Measurements from ENCODE around the gene PRELID3B.

DNA sequence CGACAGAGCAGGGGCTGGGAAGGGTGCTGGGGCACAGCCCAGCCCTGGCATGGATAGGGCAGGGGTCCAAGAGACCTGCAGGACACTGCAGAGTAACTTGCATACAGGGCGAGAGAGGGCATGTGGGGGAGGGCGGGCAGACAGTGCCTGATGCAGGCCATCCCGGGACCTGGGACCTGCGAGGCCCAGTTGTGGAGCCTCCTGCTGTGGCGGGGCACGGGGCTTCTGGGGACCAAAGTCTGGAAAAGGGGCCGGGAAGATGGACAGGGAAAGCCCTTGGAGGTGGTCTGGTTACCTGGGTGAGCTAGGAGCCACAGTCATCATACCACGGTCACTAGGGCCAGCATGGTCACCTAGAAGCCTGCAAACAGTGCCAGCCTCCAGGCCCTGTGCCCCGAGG is 23.8 kb downstream of the PRELID3B start:
- no peak for TF ChIP-seq CTCF (conservative IDR thresholded peaks at IDR 0.05; ENCODE audit: low read length)
- TF ChIP-seq EZH2phosphoT487 (IDR thresholded peaks at IDR 0.05; ENCODE audit: borderline replicate concordance) = no peak

Data from Loucy (cell line).